ENCODE measurements around the gene AGPAT2.

AGPAT2 gene

DNA sequence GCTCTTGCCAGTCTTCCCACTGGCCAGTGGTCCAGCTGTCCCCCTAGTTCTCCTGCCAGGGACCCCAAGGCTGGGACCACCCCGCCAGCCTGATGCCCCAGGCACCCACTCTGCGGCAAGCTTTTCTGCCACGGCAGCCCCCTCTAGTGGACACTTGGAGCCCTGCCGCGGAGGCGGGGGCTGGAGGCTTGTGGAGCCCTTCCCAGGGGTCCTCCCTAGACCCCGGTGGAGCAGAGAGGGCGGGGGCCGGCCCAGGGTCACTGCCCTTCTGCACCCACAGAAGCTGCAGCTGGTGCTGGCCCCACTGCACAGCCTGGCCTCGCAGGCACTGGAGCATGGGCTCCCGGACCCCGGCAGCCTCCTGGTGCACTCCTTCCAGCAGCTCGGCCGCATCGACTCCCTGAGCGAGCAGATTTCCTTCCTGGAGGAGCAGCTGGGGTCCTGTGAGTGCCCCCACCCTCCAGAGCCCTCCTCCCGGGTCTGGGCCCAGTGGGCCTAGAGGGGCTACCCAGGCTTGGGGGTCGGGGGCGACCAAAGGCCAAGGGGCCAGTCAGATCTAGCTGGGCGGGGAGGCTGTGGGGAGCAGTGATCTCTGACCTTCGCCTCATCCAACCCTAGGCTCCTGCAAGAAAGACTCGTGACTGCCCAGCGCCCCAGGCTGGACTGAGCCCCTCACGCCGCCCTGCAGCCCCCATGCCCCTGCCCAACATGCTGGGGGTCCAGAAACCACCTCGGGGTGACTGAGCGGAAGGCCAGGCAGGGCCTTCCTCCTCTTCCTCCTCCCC lies 15.4 kb downstream of the AGPAT2 start:
- DNase-seq, result peak; percentile 50

GRCh38 chr9:136671254-136671614 lies 16.0 kb downstream of the AGPAT2 start:
- DNase-seq, result no peak

GRCh38 chr9:136670576-136671253 lies 16.5 kb downstream of the AGPAT2 start:
- DNase-seq, result no peak

DNA sequence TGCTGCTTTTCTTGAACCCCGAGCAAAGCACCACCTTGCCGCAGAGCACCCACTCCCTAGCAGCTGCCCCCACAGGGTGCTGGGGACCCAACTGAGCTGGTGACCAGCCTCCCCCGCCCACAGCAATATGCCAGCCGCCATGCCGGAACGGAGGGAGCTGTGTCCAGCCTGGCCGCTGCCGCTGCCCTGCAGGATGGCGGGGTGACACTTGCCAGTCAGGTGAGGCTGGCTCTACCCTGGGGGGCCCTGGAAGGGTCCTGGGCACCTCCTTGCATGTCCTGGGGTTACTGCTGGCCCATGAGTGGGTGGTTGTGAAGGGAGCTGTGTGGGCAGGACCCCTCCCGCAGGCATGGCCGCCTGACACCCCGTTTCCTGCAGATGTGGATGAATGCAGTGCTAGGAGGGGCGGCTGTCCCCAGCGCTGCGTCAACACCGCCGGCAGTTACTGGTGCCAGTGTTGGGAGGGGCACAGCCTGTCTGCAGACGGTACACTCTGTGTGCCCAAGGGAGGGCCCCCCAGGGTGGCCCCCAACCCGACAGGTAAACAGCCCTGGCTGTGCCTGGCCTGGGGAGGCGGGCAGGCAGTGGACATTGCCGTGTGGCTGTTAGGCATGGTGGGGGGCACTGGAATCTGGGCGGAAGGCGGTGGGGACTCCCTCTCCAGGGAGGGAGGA lies 17.3 kb downstream of the AGPAT2 start:
- no peak for DNase-seq

DNA sequence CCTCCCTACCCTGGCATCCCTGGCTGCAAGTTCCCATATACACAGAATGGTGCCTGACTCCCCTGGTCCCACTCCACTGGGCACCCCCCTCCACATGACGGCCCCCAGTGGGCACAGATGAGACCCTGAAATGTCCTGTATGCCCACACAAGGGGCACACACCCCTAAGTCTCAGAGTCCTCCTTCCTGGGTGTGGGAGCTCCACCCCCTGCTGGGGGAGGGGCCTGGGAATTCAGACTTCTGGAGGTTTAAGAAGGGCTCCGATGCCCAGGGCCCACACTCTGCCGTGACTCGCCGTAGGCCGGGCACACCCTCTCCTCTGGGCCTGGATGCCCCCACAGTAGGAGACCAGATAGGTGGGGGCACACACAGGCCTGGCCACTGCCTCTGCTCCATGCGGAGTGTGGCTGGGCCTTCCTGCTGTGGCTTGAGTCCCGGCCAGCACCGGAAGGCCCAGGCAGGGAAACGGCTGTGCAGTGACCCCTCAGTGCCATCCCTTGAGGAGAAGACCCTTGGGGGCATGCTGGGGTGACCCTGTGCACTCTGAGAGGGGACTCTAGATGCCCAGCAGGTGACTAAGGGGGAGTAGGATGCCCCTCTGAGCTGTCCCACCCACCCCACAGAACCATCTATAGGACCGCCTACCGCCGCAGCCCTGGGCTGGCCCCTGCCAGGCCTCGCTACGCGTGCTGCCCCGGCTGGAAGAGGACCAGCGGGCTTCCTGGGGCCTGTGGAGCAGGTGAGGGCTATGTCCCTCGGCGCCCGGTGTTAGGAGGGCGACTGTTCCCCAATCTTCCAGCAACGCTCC lies 18.1 kb downstream of the AGPAT2 start:
- no peak for DNase-seq

DNA sequence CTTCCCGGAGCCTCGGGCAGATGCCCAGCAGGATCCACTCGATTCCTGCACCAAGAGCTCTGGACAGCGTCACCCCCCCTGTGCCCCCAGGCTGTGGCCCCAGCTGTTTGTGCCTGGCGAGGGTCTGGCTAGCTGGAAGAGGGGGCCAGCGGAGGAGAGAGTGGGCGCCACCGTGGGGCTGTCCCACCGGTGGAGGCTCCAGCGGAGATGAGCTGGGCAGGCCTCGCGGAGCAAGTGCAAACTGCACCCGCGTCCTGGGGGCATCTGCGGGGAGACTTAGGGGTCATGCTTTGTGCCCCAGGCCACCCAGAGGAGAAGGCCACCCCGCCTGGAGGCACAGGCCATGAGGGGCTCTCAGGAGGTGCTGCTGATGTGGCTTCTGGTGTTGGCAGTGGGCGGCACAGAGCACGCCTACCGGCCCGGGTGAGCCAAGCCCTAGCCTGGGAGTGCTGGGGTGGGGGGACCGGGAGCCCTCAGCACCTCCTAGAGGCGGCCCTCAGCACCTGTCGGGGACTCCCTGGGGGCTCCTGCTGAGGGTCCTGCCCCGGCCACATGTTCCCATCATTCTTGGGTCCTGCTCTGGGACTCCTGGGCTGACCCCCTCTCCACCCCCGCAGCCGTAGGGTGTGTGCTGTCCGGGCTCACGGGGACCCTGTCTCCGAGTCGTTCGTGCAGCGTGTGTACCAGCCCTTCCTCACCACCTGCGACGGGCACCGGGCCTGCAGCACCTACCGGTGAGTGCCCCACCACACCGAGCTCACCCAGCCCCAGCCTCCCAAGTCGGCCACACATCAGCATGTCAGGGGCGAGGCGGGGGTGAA lies 19.1 kb downstream of the AGPAT2 start:
- DNase-seq, result no peak

- no peak for DNase-seq
Observed at GRCh38 chr9:136667214-136667939, 19.9 kb downstream of the AGPAT2 start.

- no peak for DNase-seq
Observed at GRCh38 chr9:136666372-136667213, 20.7 kb downstream of the AGPAT2 start.

DNA sequence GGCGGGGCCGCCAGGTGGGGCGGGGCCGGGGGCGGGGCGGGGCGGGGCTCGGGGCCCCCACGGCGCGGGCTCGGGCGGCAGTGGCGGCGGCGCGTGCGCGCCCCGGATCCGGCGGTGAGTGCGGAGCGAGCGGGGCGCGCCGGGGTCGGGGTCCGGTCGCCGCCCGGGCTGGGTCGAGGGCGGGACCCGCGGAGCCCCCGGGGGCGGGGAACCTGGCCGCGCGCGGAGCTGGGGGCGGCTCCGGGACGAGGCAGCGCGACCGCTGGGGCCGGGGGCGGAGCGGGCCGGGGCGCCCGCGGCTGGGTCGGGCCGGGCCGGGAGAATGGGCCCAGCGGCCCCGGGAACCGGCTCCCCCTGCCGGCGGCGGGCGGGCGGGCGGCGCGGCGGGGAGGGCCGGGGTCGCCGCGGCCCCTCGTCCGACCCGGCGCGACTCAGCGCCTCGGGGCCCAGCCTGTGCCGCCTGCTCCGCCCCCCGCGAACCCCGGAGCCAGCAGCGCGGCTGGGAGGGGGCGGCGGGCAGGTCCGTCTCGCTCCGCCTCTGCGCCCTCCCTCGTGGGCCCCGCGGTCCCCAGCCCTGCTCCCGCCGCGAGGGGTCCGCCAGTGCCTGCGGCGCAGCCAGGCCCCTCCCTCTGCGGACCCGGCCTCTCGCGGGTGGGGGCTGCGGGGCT lies 21.4 kb downstream of the AGPAT2 start:
- peak; percentile 36 for DNase-seq

DNA sequence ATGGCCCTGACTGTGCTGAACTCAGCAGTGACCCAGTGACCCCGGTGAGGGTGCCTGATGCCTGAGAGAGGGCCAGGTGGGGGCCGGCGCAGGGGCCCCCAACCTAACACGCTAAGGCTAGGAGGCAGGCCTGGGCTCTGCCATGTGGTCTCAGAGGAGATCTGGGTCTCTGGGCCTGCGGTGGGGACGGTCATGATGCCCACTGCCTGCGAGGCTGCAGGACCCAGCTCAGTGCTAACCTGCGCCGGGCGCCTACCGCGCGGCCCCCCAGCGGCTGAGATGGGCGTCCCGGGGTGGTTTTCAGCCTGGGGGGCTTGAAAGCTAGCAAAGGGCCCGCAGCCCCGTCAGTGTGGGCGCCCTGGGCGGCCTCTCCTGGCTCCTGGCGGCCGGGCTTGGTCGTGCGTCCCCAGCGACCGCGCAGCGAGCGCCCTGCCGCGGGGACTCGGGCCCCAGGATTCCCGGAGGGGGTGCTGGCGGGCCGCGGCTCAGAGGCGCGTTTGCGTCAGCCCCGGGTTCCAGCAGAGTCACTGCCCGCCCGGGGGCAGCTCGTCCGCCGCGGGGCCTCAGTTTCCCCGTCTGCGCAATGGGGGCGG lies 22.1 kb downstream of the AGPAT2 start:
- DNase-seq, result no peak

DNA sequence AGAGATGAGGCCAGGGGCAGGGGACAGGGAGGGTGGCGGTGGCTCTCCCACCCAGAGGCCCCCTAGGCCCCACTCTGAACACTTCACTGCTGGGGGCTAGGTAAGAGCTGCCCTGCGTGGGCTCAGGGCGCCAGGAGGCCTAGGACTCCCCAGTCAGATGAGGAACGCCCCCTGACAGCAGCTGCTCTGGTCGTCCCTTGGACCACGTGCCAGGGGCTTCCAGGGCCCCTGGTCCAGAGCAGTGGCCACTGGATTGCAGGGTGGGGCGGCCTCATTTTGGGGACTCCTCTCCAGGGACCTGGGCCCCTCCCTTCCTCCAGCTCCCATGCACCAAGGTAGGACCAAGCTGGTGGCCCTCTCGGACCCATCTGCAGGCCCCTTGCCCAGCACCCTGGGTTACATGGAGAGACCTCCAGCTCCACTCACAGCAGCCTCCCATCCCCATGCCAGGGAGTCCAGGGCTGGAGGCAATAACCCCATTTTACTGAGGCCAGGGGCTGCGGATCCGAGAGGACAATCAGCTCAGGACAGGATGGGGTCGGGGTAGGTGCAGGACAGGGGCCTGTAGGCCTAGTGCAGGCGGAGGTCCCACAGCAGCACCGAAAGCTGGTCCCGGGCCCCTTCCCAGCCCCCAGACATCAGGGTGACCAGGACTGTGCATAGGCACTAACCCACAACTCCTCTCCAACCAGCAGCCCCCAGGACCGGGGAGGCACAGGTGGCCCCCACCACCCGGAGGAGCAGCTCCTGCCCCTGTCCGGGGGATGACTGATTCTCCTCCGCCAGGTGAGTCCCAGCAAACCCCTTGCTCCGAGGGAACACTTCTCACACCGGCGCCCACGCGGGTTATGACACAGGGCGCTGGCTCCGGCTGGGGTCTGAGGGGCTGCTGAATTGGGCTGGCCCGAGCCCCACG lies 23.0 kb downstream of the AGPAT2 start:
- DNase-seq, result no peak

GRCh38 chr9:136662656-136663581 lies 24.3 kb downstream of the AGPAT2 start, which contains the start of gene EGFL7:
EGFL7 (plus strand) TSS chr9:136662916; CDS start chr9:136668283, 5,367 bp downstream.
- no peak for DNase-seq

DNA sequence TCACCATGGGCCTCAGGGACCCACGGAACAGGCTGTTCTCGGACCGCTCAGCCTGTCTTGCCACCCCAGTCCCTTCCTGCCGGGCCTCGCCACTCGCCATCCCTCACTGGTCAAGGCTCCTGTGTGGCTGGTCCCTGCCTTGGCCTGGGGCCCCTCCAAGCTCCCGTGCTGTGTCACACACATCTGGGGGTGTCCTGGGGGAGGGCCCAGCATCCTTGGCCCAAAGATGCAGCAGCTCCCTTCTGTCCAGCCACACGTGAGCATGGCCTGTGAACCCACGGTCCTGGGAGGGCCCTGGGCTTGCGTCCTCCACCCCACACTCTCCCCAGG lies 25.0 kb downstream of the AGPAT2 start:
- DNase-seq, result no peak

DNA sequence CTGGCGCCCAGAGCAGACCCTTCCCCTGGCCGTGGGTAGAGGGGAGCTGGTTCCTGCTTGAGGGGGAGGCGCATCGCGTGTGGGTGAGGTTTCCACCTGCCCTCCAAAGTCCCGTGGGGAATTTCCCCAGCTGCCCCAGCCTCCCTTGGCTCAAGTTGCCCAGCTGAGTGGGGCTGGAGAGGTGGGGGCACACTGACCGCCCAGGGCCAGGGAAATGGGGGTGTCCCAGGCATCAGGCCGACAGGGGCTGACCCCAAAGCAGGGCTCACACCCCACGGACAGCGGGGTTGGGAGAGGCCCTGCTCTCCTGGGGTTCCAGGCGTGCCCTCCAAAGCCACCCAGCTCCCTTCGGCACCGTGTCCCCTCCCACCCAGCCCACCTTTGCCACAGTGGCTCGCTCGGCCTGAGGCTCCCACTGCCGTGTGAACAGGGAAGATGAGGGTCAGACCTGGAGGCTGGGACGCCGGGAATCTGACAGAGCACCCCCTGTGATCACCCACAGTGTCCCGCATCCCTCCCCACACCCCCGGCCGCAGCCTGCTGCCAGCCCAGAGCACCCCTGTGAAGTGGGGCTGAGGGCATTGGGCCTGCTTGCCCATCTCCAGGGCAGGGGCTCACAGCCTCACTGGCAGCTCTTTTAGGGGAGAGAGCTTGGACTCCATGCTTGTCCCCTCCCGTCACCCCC lies 25.5 kb downstream of the AGPAT2 start:
- DNase-seq, result no peak

- DNase-seq, result no peak
Observed at GRCh38 chr9:136660971-136661550, 26.2 kb downstream of the AGPAT2 start.

All from CD4-positive, alpha-beta T cell treated with Interleukin-6 for 4 hours (primary cell).